Tracheal epithelial cell (primary cell): ENCODE results near the gene BCAR1. TPM values are rescaled to one million over a fixed set of nuclear protein-coding genes. Genes with fewer than 3 reads are reported as not detected.

Experiments
- total RNA-seq: library from RNA; depleted of rRNA; stranded (reverse); fragments of >200 nt; gene quantifications from 2 replicates; pipeline ENCODE4 v1.2.1, GENCODE V29; 2014

Gene BCAR1
- 33.2 and 48.2 TPM in 2 replicates for total RNA-seq

GRCh38 chr16:75251280-75252048, at the start of gene BCAR1:
BCAR1 (minus strand) TSS chr16:75251624; CDS start chr16:75251482, 142 bp downstream.

GRCh38 chr16:75218256-75219076, 33.0 kb downstream of the BCAR1 start, which contains the start of gene CTRB1:
CTRB1 (plus strand) TSS chr16:75218988; CDS start chr16:75219008, 20 bp downstream.

GRCh38 chr16:75206749-75207451, 44.5 kb downstream of the BCAR1 start, which contains the start of gene CTRB2:
CTRB2 (minus strand) TSS chr16:75207161; CDS start chr16:75207141, 20 bp downstream.

Other genes starting within 250 kb of the BCAR1 start
- 0.64 and 0.72 TPM in 2 replicates for gene LDHD, start 134.8 kb downstream of the BCAR1 start, total RNA-seq
- 9.2 and 9.9 TPM in 2 replicates for gene ZFP1, start 103.1 kb downstream of the BCAR1 start, total RNA-seq
- not detected in 2 replicates for gene CTRB2, start 44.5 kb downstream of the BCAR1 start, total RNA-seq
- not detected in 2 replicates for gene CTRB1, start 32.6 kb downstream of the BCAR1 start, total RNA-seq
- 37.6 and 40.7 TPM in 2 replicates for gene CFDP1, start 181.9 kb upstream of the BCAR1 start, total RNA-seq
- gene TMEM170A, start 213.1 kb upstream of the BCAR1 start, total RNA-seq, result 28.1 and 31.3 TPM in 2 replicates
- gene CHST6, start 243.8 kb upstream of the BCAR1 start, total RNA-seq, result 0.48 and 2.1 TPM in 2 replicates